ENCODE measurements around the gene ACTR3C. TPM values are rescaled to one million over a fixed set of nuclear protein-coding genes. Genes with fewer than 3 reads are reported as not detected.
A peak's percentile ranks its signal among the peaks of the same experiment; 100 is the strongest.

Gene ACTR3C
- total and polyA plus RNA-seq, 2 of the 13 experiments (the other 11 are each of a cell fraction or from before 2014, with no cell fraction given): 3.8 to 7.5 TPM

- 0 out of 2 replicates have a peak, but pooled peaks have one; percentile 87 for TF ChIP-seq ZNF850 (CRISPR knock-in tag; conservative IDR thresholded peaks at IDR 0.05)
- TF ChIP-seq HIVEP1 (CRISPR knock-in tag; IDR thresholded peaks at IDR 0.05): peak; percentile 62
- no peak for TF ChIP-seq GLMP (CRISPR knock-in tag; IDR thresholded peaks at IDR 0.05; ENCODE audit: borderline replicate concordance)
- TF ChIP-seq IKZF5 (CRISPR knock-in tag; IDR thresholded peaks at IDR 0.05): peak; percentile 87
- TF ChIP-seq MTA1 (CRISPR knock-in tag; IDR thresholded peaks at IDR 0.05; ENCODE audit: borderline replicate concordance): peak; percentile 92; the same call in 1 of the 2 replicates
- peak; percentile 94 for TF ChIP-seq NAIF1 (CRISPR knock-in tag; IDR thresholded peaks at IDR 0.05; ENCODE audit: borderline replicate concordance)
- no peak for TF ChIP-seq E2F5 (CRISPR knock-in tag; conservative IDR thresholded peaks at IDR 0.05)
- TF ChIP-seq IRF9 (CRISPR knock-in tag; IDR thresholded peaks at IDR 0.05; ENCODE audit: borderline replicate concordance): peak; percentile 83; the same call in 1 of the 2 replicates
- peak; percentile 31 for TF ChIP-seq CEBPG (CRISPR knock-in tag; IDR thresholded peaks at IDR 0.05)
- no peak for TF ChIP-seq SRSF4 (IDR thresholded peaks at IDR 0.05; ENCODE audit: low read depth, low read length, poor library complexity, severe bottlenecking)
- 0 out of 2 replicates have a peak, but pooled peaks have one; percentile 27 for TF ChIP-seq ZBTB21 (CRISPR knock-in tag; IDR thresholded peaks at IDR 0.05)
- peak; percentile 83 for TF ChIP-seq MEF2D (CRISPR knock-in tag; IDR thresholded peaks at IDR 0.05)
- TF ChIP-seq ZHX1 (CRISPR knock-in tag; IDR thresholded peaks at IDR 0.05; ENCODE audit: low read depth): peak; percentile 63; the same call in 1 of the 2 replicates
- no peak for TF ChIP-seq RORA (CRISPR knock-in tag; IDR thresholded peaks at IDR 0.05)
- no peak for TF ChIP-seq ZNF569 (CRISPR knock-in tag; IDR thresholded peaks at IDR 0.05; ENCODE audit: borderline replicate concordance)
- TF ChIP-seq TBP (CRISPR knock-in tag; IDR thresholded peaks at IDR 0.05): no peak
- TF ChIP-seq KMT2B (CRISPR knock-in tag; IDR thresholded peaks at IDR 0.05): peak; percentile 89
- peak; percentile 50; the same call in 1 of the 2 replicates for TF ChIP-seq ZNF343 (CRISPR knock-in tag; IDR thresholded peaks at IDR 0.05)
- no peak; the same call in 1 of the 2 replicates for TF ChIP-seq IRX3 (CRISPR knock-in tag; IDR thresholded peaks at IDR 0.05; ENCODE audit: borderline replicate concordance, low read depth)
- TF ChIP-seq MTF2 (CRISPR knock-in tag; IDR thresholded peaks at IDR 0.05; ENCODE audit: borderline replicate concordance): peak; percentile 82; the same call in 1 of the 2 replicates
- TF ChIP-seq HOXA7 (CRISPR knock-in tag; IDR thresholded peaks at IDR 0.05): no peak
- TF ChIP-seq ZNF772 (CRISPR knock-in tag; IDR thresholded peaks at IDR 0.05): peak; percentile 58; the same call in 1 of the 2 replicates
Measured at GRCh38 chr7:150322833-150323681, at the start of gene ACTR3C, which contains the start of gene LRRC61 (continued).

Data from HepG2 (cell line).